GM18505 (cell line): ENCODE data around the gene RHBDL2.
"Not testable (repeated sequence)": the region's sequence is repeated elsewhere in the genome, so short reads cannot be mapped to it uniquely, and the experiment has no call there.

ENCODE experiments used
- ATAC-seq: cut with Tn5 transposase; IDR thresholded peaks from one replicate; pipeline ENCODE4 v1.9.1; 2021; ENCODE audit not compliant: unreplicated experiment
- POLR2A ChIP-seq: IDR thresholded peaks from 4 replicates; pipeline ENCODE4 v1.6.1; 2011; ENCODE audit warnings: borderline replicate concordance; ENCODE audit not compliant: insufficient read depth, insufficient read length; ENCODE audit errors: extremely low read depth

The RHBDL2 gene

GRCh38 chr1:38881487-38881886, 60.1 kb downstream of the RHBDL2 start, which contains the start of gene GJA9:
TSS of gene GJA9 (minus strand) at chr1:38881587. CDS start at chr1:38876098, 5,489 bp downstream.
- ATAC-seq: no peak
- TF ChIP-seq POLR2A: no peak

GRCh38 chr1:38875811-38876210, 65.8 kb downstream of the RHBDL2 start:
- no peak for TF ChIP-seq POLR2A
- no peak for ATAC-seq

- ATAC-seq: peak; percentile 96
- TF ChIP-seq POLR2A: peak; percentile 91
Measured at GRCh38 chr1:38873027-38873969, 68.3 kb downstream of the RHBDL2 start, which contains the start of gene MYCBP. TSS of gene MYCBP (minus strand) at chr1:38873348. CDS start at chr1:38873305, 43 bp downstream.

GRCh38 chr1:38872401-38873026, 69.1 kb downstream of the RHBDL2 start:
- ATAC-seq: peak; percentile 21
- no peak for TF ChIP-seq POLR2A

GRCh38 chr1:38870996-38871395, 70.6 kb downstream of the RHBDL2 start:
- no peak for ATAC-seq
- TF ChIP-seq POLR2A: no peak

- no peak for ATAC-seq
- TF ChIP-seq POLR2A: no peak
Measured at GRCh38 chr1:38867208-38867607, 74.4 kb downstream of the RHBDL2 start.

GRCh38 chr1:38865112-38865715, 76.4 kb downstream of the RHBDL2 start:
- ATAC-seq: no peak
- no peak for TF ChIP-seq POLR2A

- TF ChIP-seq POLR2A: no peak
- no peak for ATAC-seq
Measured at GRCh38 chr1:38860454-38860795, 81.2 kb downstream of the RHBDL2 start.

- peak; percentile 89 for ATAC-seq
Measured at GRCh38 chr1:38859561-38860453, 81.8 kb downstream of the RHBDL2 start, which contains the start of gene RRAGC. TSS of gene RRAGC (minus strand) at chr1:38859772. CDS start at chr1:38859646, 126 bp downstream.

GRCh38 chr1:38858833-38859560, 82.6 kb downstream of the RHBDL2 start:
- TF ChIP-seq POLR2A: peak; percentile 7
- ATAC-seq: peak; percentile 32

More at GRCh38 chr1:38859561-38860453, 81.8 kb downstream of the RHBDL2 start, which contains the start of gene RRAGC:
- TF ChIP-seq POLR2A: peak; percentile 67

- no peak for ATAC-seq
- no peak for TF ChIP-seq POLR2A
Measured at GRCh38 chr1:38852780-38853179, 88.8 kb downstream of the RHBDL2 start.

GRCh38 chr1:38848071-38848470, 93.6 kb downstream of the RHBDL2 start:
- no peak for TF ChIP-seq POLR2A
- no peak for ATAC-seq

GRCh38 chr1:38846210-38846609, 95.4 kb downstream of the RHBDL2 start:
- no peak for TF ChIP-seq POLR2A
- ATAC-seq: no peak

- not testable (repeated sequence) for ATAC-seq
Measured at GRCh38 chr1:38845088-38845487, 96.5 kb downstream of the RHBDL2 start.
